Stimulated activated CD8-positive, alpha-beta memory T cell treated with anti-CD3 and anti-CD28 coated beads, Interleukin-4, amount 100 ng/mL, for 24 hours (primary cell): Measurements from ENCODE around the gene BRCC3.

ENCODE experiments used
- DNase-seq: peaks from one replicate; pipeline ENCODE4 v3.0.0-alpha.2; 2020; ENCODE audit warnings: low read depth

Gene BRCC3

GRCh38 chrX:155070975-155071693 is at the start of gene BRCC3, which contains the start of the genes CMC4 and MTCP1:
Gene BRCC3, plus strand, starts transcription at chrX:155071508. Its CDS starts 20 bp downstream, at chrX:155071528.
Gene CMC4, minus strand, starts transcription at chrX:155071136. Its CDS starts 7,113 bp downstream, at chrX:155064023.
Gene MTCP1, minus strand, starts transcription at chrX:155071136. Its CDS starts 5,126 bp downstream, at chrX:155066010.
- peak; percentile 66 for DNase-seq

- DNase-seq: no peak
These were observed 48.7 kb upstream of the BRCC3 start, which contains the start of gene F8 for GRCh38 chrX:155022585-155022984. Gene F8, minus strand, starts transcription at chrX:155022723. Its CDS starts 171 bp downstream, at chrX:155022552.

- DNase-seq: no peak
These were observed 47.1 kb upstream of the BRCC3 start for GRCh38 chrX:155023907-155024833.

- no peak for DNase-seq
These were observed 44.9 kb upstream of the BRCC3 start for GRCh38 chrX:155026420-155026726.

GRCh38 chrX:155026727-155027508 is 44.4 kb upstream of the BRCC3 start, which contains the start of gene FUNDC2:
Gene FUNDC2, plus strand, starts transcription at chrX:155026844. Its CDS starts 95 bp downstream, at chrX:155026939.
- DNase-seq: peak; percentile 87

GRCh38 chrX:155027509-155028066 is 43.7 kb upstream of the BRCC3 start:
- DNase-seq: no peak

- no peak for DNase-seq
These were observed 43.2 kb upstream of the BRCC3 start for GRCh38 chrX:155028129-155028528.

GRCh38 chrX:155028877-155029291 is 42.4 kb upstream of the BRCC3 start:
- no peak for DNase-seq

- DNase-seq: no peak
These were observed 39.7 kb upstream of the BRCC3 start for GRCh38 chrX:155031657-155032056.

GRCh38 chrX:155035688-155036087 is 35.6 kb upstream of the BRCC3 start:
- no peak for DNase-seq

GRCh38 chrX:155046129-155046810 is 25.0 kb upstream of the BRCC3 start:
- DNase-seq: no peak

GRCh38 chrX:155046811-155047528 is 24.3 kb upstream of the BRCC3 start:
- DNase-seq: no peak

GRCh38 chrX:155048977-155049619 is 22.2 kb upstream of the BRCC3 start:
- peak; percentile 7 for DNase-seq

GRCh38 chrX:155052738-155053498 is 18.4 kb upstream of the BRCC3 start:
- no peak for DNase-seq

- DNase-seq: no peak
These were observed 17.7 kb upstream of the BRCC3 start for GRCh38 chrX:155053656-155054055.

- no peak for DNase-seq
These were observed 17.1 kb upstream of the BRCC3 start for GRCh38 chrX:155054255-155054654.

- DNase-seq: no peak
These were observed 15.8 kb upstream of the BRCC3 start for GRCh38 chrX:155055494-155055893.

GRCh38 chrX:155056471-155056870 is 14.8 kb upstream of the BRCC3 start:
- no peak for DNase-seq
